ENCODE data around the gene SLC26A9. TPM values are rescaled to one million over a fixed set of nuclear protein-coding genes. Genes with fewer than 3 reads are reported as not detected.
"Not testable (repeated sequence)": the region's sequence is repeated elsewhere in the genome, so short reads cannot be mapped to it uniquely, and the experiment has no call there.

SLC26A9 gene
- total and polyA plus RNA-seq, 2 of the 4 experiments (the other 2 are of a cell fraction), result not detected

DNA sequence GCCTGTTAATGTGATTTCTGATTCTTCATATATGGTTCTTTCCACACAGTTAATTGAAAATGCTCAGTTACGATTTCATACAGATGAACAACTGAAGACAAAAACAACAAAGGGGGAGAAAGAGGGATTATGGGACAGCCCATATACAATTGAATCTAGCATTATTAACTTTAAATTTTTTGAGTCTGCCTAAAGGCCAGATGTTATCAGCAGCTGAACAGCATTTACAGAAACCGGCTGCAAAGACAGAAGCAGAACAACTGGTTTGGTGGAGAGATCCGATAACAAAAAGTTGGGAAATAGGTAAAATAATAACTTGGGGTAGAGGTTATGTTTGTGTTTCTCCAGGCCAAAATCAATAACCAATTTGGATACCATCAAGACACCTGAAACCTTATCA is 49.1 kb downstream of the SLC26A9 start:
- WGBS, 2 experiments (ENCODE audit: extremely low coverage in 2 of 2, insufficient read length in 1 of 2), result no CpG with 5 or more reads among the region's 3 CpGs
- H3K4ac ChIP-seq (ENCODE audit: low read depth, low read length); in situ Hi-C loops (cut with MboI; ENCODE audit: low sequenced_read_pairs); H3K36me3 ChIP-seq (ENCODE audit: control insufficient read depth, insufficient read depth, low read length); H3K9me3 ChIP-seq (ENCODE audit: control insufficient read depth, insufficient read depth, low read length); H3K4me2 ChIP-seq (ENCODE audit: low read depth, low read length); H4K91ac ChIP-seq (ENCODE audit: insufficient read depth, low read depth, low read length); H2BK20ac ChIP-seq (ENCODE audit: low read depth, low read length); H3K4me1 ChIP-seq (ENCODE audit: control insufficient read depth, insufficient read depth, low read length); H2AK9ac ChIP-seq (replicated peaks; ENCODE audit: low read depth, low read length, poor library complexity); H3K56ac ChIP-seq (ENCODE audit: extremely low read depth, insufficient read depth, low read length); H3K9me1 ChIP-seq (ENCODE audit: insufficient read depth, low read length); H3K18ac ChIP-seq (ENCODE audit: low read depth, low read length); H4K8ac ChIP-seq (ENCODE audit: low read depth in 2 of 2, low read length in 2 of 2); H3K27me3 ChIP-seq (ENCODE audit: control insufficient read depth, insufficient read depth, low read length); POLR2A ChIA-PET (ENCODE audit: unreplicated experiment); CTCF ChIA-PET; H3K14ac ChIP-seq (replicated peaks; ENCODE audit: low read depth, low read length); H2AK5ac ChIP-seq (ENCODE audit: low read depth, low read length); H3K9ac ChIP-seq (ENCODE audit: low read depth, low read length); H2AFZ ChIP-seq (replicated peaks; ENCODE audit: low read length, poor library complexity); H3K79me1 ChIP-seq (ENCODE audit: low read depth in 1 of 2, low read length in 2 of 2); H3K4me3 ChIP-seq (ENCODE audit: insufficient read depth, low read depth, low read length); H2BK5ac ChIP-seq (ENCODE audit: low read depth, low read length, poor library complexity, severe bottlenecking); H4K5ac ChIP-seq (ENCODE audit: low read depth, low read length); H4K20me1 ChIP-seq (ENCODE audit: insufficient read depth, low read length); H2BK120ac ChIP-seq (ENCODE audit: low read depth, low read length); H2BK15ac ChIP-seq (ENCODE audit: low read depth, low read length); ATAC-seq (ENCODE audit: low read depth); DNase-seq; dilution Hi-C loops (cut with HindIII; ENCODE audit: low sequenced_read_pairs, unreplicated experiment); H3K27ac ChIP-seq (ENCODE audit: insufficient read depth, low read length); BruUV-seq (replicated peaks); H3K23ac ChIP-seq (ENCODE audit: low read depth, low read length): not testable (repeated sequence)
- intact Hi-C loops (cut with micrococcal nuclease), result loop anchor here (5.0 kb wide), 1 partner anchor 82 kb away; the partner anchor contains the start of gene SLC41A1

DNA sequence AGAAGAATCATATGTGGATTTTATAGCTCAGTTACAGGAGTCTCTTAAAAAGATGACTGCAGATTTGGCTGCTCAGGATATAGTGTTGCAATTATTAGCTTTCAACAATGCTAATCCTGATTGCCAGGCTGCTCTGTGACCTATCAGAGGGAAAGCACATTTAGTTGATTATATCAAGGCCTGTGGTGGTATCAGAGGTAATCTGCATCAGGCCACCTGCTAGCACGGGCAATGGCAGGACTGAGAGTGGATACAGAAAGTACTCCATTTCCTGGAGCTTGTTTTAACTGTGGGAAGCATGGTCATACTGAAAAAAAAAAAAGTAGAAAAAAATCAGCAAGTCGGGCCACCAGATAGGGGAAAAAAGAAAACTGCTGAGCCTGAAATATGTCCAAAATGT is 51.1 kb downstream of the SLC26A9 start:
- H3K56ac ChIP-seq (ENCODE audit: extremely low read depth, insufficient read depth, low read length); in situ Hi-C loops (cut with MboI; ENCODE audit: low sequenced_read_pairs); H3K18ac ChIP-seq (ENCODE audit: low read depth, low read length); H3K4me2 ChIP-seq (ENCODE audit: low read depth, low read length); H2BK15ac ChIP-seq (ENCODE audit: low read depth, low read length); H3K4me3 ChIP-seq (ENCODE audit: insufficient read depth, low read depth, low read length); H4K5ac ChIP-seq (ENCODE audit: low read depth, low read length); H4K8ac ChIP-seq (ENCODE audit: low read depth in 2 of 2, low read length in 2 of 2); H3K27ac ChIP-seq (ENCODE audit: insufficient read depth, low read length); BruUV-seq (replicated peaks); H2AK5ac ChIP-seq (ENCODE audit: low read depth, low read length); H3K14ac ChIP-seq (replicated peaks; ENCODE audit: low read depth, low read length); H3K27me3 ChIP-seq (ENCODE audit: control insufficient read depth, insufficient read depth, low read length); H3K23ac ChIP-seq (ENCODE audit: low read depth, low read length); H3K9me1 ChIP-seq (ENCODE audit: insufficient read depth, low read length); H2AK9ac ChIP-seq (replicated peaks; ENCODE audit: low read depth, low read length, poor library complexity); H3K4ac ChIP-seq (ENCODE audit: low read depth, low read length); H2BK5ac ChIP-seq (ENCODE audit: low read depth, low read length, poor library complexity, severe bottlenecking); H2BK20ac ChIP-seq (ENCODE audit: low read depth, low read length); H3K79me1 ChIP-seq (ENCODE audit: low read depth in 1 of 2, low read length in 2 of 2); H3K36me3 ChIP-seq (ENCODE audit: control insufficient read depth, insufficient read depth, low read length); dilution Hi-C loops (cut with HindIII; ENCODE audit: low sequenced_read_pairs, unreplicated experiment); ATAC-seq (ENCODE audit: low read depth); H4K91ac ChIP-seq (ENCODE audit: insufficient read depth, low read depth, low read length); DNase-seq; H3K9ac ChIP-seq (ENCODE audit: low read depth, low read length); H3K9me3 ChIP-seq (ENCODE audit: control insufficient read depth, insufficient read depth, low read length); H3K4me1 ChIP-seq (ENCODE audit: control insufficient read depth, insufficient read depth, low read length); H4K20me1 ChIP-seq (ENCODE audit: insufficient read depth, low read length); H2AFZ ChIP-seq (replicated peaks; ENCODE audit: low read length, poor library complexity): not testable (repeated sequence)
- ChIA-PET POLR2A (ENCODE audit: unreplicated experiment) (interaction anchor here (0.6 kb wide), 1 partner anchor 15 kb away, joined by 4 read pairs; no protein-coding TSS in a partner anchor), CTCF (interaction anchor here (1.2 to 1.8 kb wide), 2 partner anchors 8 to 15 kb away, joined by 3 to 7 read pairs; no protein-coding TSS in a partner anchor)
- 78% methylated on average over 1 of the region's 2 CpGs; no CpG with 5 or more reads in 1 of the 2 experiments for WGBS, 2 experiments (ENCODE audit: extremely low coverage in 2 of 2, insufficient read length in 1 of 2)
- peak overlapping the region; percentile 38; the same call in 1 of the 2 replicates for H2BK120ac ChIP-seq (ENCODE audit: low read depth, low read length)
- intact Hi-C loops (cut with micrococcal nuclease), result loop anchor here (5.0 kb wide), 1 partner anchor 80 kb away; the partner anchor contains the start of gene SLC41A1
